Measurements from ENCODE around the gene UNC80. TPM values are rescaled to one million over a fixed set of nuclear protein-coding genes. Genes with fewer than 3 reads are reported as not detected.

UNC80 gene
- total RNA-seq, 1 experiment from 2014 or later = not detected

DNA sequence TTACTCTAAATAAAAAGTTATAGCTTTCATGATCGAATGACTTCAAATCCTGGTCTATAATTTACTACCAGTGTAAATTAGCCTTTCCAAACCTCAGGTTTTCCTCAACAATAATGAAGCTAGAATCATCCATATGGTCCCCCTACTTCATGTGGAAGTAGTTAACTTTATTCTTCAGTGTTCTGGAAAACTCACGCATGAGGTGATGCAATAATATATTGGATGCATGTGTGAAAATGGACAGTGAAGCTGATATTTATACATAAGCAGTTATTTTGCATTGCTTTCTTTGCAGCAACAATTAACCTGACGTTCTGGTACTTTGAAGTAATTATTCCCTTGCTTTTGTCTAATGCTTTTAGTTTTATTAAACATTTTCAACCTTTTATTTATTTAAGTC is 18.6 kb upstream of the UNC80 start:
- Histone ChIP-seq H3K4me2 (ENCODE audit: low read length) (no peak overlapping the region), H3K27ac (ENCODE audit: low read length) (no peak overlapping the region), H2AFZ (ENCODE audit: low read length) (no peak overlapping the region), H3K36me3 (ENCODE audit: low read depth, low read length) (no peaks in the 10 kb centered on the region), H3F3A (ENCODE audit: low read length, unreplicated experiment) (no peaks in the 10 kb centered on the region), H3K9me3 (ENCODE audit: low read length) (no peaks in the 10 kb centered on the region), H4K20me1 (ENCODE audit: low read length) (no peaks in the 10 kb centered on the region), H3K79me2 (ENCODE audit: low read length) (no peaks in the 10 kb centered on the region), H3K9me2 (replicated peaks; ENCODE audit: low read length) (no peaks in the 10 kb centered on the region), H3K27me3 (ENCODE audit: low read length) (no peaks in the 10 kb centered on the region), H3K9ac (ENCODE audit: low read length) (no peak overlapping the region), H3K4me1 (ENCODE audit: insufficient read depth, low read length) (no peaks in the 10 kb centered on the region), H3K4me3 (ENCODE audit: low read length) (no peak overlapping the region)
- ATAC-seq (no peak), DNase-seq (no peak)
- no TSS peak for BruUV-seq (replicated peaks)
- CTCF ChIA-PET = no interaction called here
- intact Hi-C loops (cut with micrococcal nuclease) = no loop called here
- POLR2A ChIA-PET (ENCODE audit: unreplicated experiment) = no interaction called here
- TF ChIP-seq EZH2 (IDR thresholded peaks at IDR 0.05; ENCODE audit: low read length, unreplicated experiment) = no peak
- TF ChIP-seq, protein P1, sequence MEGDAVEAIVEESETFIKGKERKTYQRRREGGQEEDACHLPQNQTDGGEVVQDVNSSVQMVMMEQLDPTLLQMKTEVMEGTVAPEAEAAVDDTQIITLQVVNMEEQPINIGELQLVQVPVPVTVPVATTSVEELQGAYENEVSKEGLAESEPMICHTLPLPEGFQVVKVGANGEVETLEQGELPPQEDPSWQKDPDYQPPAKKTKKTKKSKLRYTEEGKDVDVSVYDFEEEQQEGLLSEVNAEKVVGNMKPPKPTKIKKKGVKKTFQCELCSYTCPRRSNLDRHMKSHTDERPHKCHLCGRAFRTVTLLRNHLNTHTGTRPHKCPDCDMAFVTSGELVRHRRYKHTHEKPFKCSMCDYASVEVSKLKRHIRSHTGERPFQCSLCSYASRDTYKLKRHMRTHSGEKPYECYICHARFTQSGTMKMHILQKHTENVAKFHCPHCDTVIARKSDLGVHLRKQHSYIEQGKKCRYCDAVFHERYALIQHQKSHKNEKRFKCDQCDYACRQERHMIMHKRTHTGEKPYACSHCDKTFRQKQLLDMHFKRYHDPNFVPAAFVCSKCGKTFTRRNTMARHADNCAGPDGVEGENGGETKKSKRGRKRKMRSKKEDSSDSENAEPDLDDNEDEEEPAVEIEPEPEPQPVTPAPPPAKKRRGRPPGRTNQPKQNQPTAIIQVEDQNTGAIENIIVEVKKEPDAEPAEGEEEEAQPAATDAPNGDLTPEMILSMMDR (conservative IDR thresholded peaks at IDR 0.05; ENCODE audit: low read depth, low read length) = no peak
- no peak for TF ChIP-seq EZH2phosphoT487 (IDR thresholded peaks at IDR 0.05; ENCODE audit: borderline replicate concordance, low read length)

DNA sequence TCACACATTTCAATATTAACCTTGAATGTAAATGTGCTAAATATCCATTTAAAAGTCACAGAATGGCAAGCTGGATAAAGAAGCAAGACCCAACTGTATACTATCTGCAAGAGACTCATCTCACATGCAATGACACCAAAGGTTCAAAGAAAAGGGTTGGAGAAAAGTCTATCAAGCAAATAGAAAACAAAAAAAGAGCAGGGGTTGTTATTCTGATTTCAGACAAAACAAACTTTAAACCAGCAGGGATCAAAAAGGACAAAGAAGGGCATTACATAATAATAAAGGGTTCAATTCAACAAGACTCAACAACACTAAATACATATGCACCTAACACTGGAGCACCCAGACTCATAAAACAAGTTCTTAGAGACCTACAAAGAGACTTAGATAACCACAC is 14.5 kb upstream of the UNC80 start:
- Histone ChIP-seq H4K20me1 (ENCODE audit: low read length) (no peaks in the 10 kb centered on the region), H3K9ac (ENCODE audit: low read length) (no peak overlapping the region), H3K4me2 (ENCODE audit: low read length) (no peak overlapping the region), H3F3A (ENCODE audit: low read length, unreplicated experiment) (no peaks in the 10 kb centered on the region), H3K4me3 (ENCODE audit: low read length) (no peak overlapping the region), H3K9me3 (ENCODE audit: low read length) (no peaks in the 10 kb centered on the region), H3K79me2 (ENCODE audit: low read length) (no peaks in the 10 kb centered on the region), H3K4me1 (ENCODE audit: insufficient read depth, low read length) (no peaks in the 10 kb centered on the region), H3K9me2 (replicated peaks; ENCODE audit: low read length) (no peaks in the 10 kb centered on the region), H3K36me3 (ENCODE audit: low read depth, low read length) (no peaks in the 10 kb centered on the region), H3K27me3 (ENCODE audit: low read length) (no peaks in the 10 kb centered on the region), H2AFZ (ENCODE audit: low read length) (no peak overlapping the region), H3K27ac (ENCODE audit: low read length) (no peak overlapping the region)
- TF ChIP-seq, protein P1 (conservative IDR thresholded peaks at IDR 0.05; ENCODE audit: low read depth, low read length) = no peak
- TF ChIP-seq EZH2 (IDR thresholded peaks at IDR 0.05; ENCODE audit: low read length, unreplicated experiment) (no peak), EZH2phosphoT487 (IDR thresholded peaks at IDR 0.05; ENCODE audit: borderline replicate concordance, low read length) (no peak)
- ATAC-seq (no peak), DNase-seq (no peak)
- POLR2A ChIA-PET (ENCODE audit: unreplicated experiment) = no interaction called here
- CTCF ChIA-PET = no interaction called here
- BruUV-seq (replicated peaks) = no TSS peak
- intact Hi-C loops (cut with micrococcal nuclease) = no loop called here

DNA sequence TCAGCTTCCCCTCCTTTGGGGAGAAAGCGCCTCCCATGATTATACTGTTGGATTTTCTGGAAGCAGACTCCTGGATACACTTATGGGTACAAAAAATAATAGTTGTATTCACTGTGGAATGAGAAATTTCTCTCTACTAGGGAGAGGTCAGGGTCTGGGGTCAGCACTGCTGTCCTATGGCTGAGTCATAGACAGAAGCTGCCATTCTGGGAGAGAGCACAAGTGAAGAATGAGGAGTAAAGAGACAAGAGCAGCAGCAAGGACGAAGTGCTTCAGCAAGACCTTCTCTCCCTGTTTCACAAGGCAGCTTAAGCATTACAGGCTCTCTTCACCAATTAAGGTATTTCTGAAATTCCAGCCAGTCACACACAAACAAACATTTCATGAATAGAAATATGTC is 10.1 kb upstream of the UNC80 start:
- Histone ChIP-seq H3F3A (ENCODE audit: low read length, unreplicated experiment) (no peaks in the 10 kb centered on the region), H3K4me3 (ENCODE audit: low read length) (no peak overlapping the region), H3K4me1 (ENCODE audit: insufficient read depth, low read length) (no peaks in the 10 kb centered on the region), H2AFZ (ENCODE audit: low read length) (no peak overlapping the region), H3K27ac (ENCODE audit: low read length) (no peak overlapping the region), H3K36me3 (ENCODE audit: low read depth, low read length) (no peaks in the 10 kb centered on the region), H3K79me2 (ENCODE audit: low read length) (no peaks in the 10 kb centered on the region), H3K9me3 (ENCODE audit: low read length) (no peaks in the 10 kb centered on the region), H3K27me3 (ENCODE audit: low read length) (no peaks in the 10 kb centered on the region), H3K4me2 (ENCODE audit: low read length) (no peak overlapping the region), H3K9me2 (replicated peaks; ENCODE audit: low read length) (no peaks in the 10 kb centered on the region), H4K20me1 (ENCODE audit: low read length) (no peaks in the 10 kb centered on the region), H3K9ac (ENCODE audit: low read length) (no peak overlapping the region)
- ATAC-seq (no peak), DNase-seq (no peak)
- ChIA-PET POLR2A (ENCODE audit: unreplicated experiment) (no interaction called here), CTCF (no interaction called here)
- intact Hi-C loops (cut with micrococcal nuclease) = no loop called here
- TF ChIP-seq, protein P1 (conservative IDR thresholded peaks at IDR 0.05; ENCODE audit: low read depth, low read length) = no peak
- TF ChIP-seq EZH2 (IDR thresholded peaks at IDR 0.05; ENCODE audit: low read length, unreplicated experiment) = no peak
- TF ChIP-seq EZH2phosphoT487 (IDR thresholded peaks at IDR 0.05; ENCODE audit: borderline replicate concordance, low read length) = no peak
- BruUV-seq (replicated peaks) = no TSS peak
